RPMI8226 (cell line): ENCODE measurements around the gene ADARB2.

Source experiments
- DNase-seq: peaks from one replicate; pipeline ENCODE4 v3.0.0-alpha.2; 2015

The ADARB2 gene

GRCh38 chr10:1208366-1209311 lies 528.7 kb downstream of the ADARB2 start:
- DNase-seq: no peak

GRCh38 chr10:1206601-1207000 lies 530.7 kb downstream of the ADARB2 start:
- DNase-seq: no peak

- DNase-seq: no peak
Observed at GRCh38 chr10:1206101-1206500, 531.2 kb downstream of the ADARB2 start.

GRCh38 chr10:1205450-1206030 lies 531.8 kb downstream of the ADARB2 start:
- DNase-seq: no peak

GRCh38 chr10:1204434-1205326 lies 532.6 kb downstream of the ADARB2 start:
- no peak for DNase-seq

- DNase-seq: no peak
Observed at GRCh38 chr10:1203704-1204103, 533.6 kb downstream of the ADARB2 start.

- DNase-seq: peak; percentile 27
Observed at GRCh38 chr10:1203216-1203615, 534.1 kb downstream of the ADARB2 start.

GRCh38 chr10:1202343-1202742 lies 535.0 kb downstream of the ADARB2 start:
- DNase-seq: no peak

- no peak for DNase-seq
Observed at GRCh38 chr10:1200866-1201807, 536.2 kb downstream of the ADARB2 start.

- no peak for DNase-seq
Observed at GRCh38 chr10:1199897-1200721, 537.2 kb downstream of the ADARB2 start.

GRCh38 chr10:1199345-1199673 lies 538.0 kb downstream of the ADARB2 start:
- no peak for DNase-seq

GRCh38 chr10:1198453-1199344 lies 538.6 kb downstream of the ADARB2 start:
- DNase-seq: no peak

- no peak for DNase-seq
Observed at GRCh38 chr10:1197384-1197783, 539.9 kb downstream of the ADARB2 start.

GRCh38 chr10:1196656-1197055 lies 540.7 kb downstream of the ADARB2 start:
- no peak for DNase-seq

GRCh38 chr10:1195828-1196227 lies 541.5 kb downstream of the ADARB2 start:
- no peak for DNase-seq

GRCh38 chr10:1194161-1194560 lies 543.2 kb downstream of the ADARB2 start:
- no peak for DNase-seq

GRCh38 chr10:1193561-1193960 lies 543.8 kb downstream of the ADARB2 start:
- DNase-seq: no peak

GRCh38 chr10:1191752-1192151 lies 545.6 kb downstream of the ADARB2 start:
- DNase-seq: no peak

GRCh38 chr10:1190791-1191490 lies 546.4 kb downstream of the ADARB2 start:
- no peak for DNase-seq

GRCh38 chr10:1190052-1190395 lies 547.3 kb downstream of the ADARB2 start:
- DNase-seq: no peak
